GM08714 (cell line): Measurements from ENCODE around the gene RPS6KA3.
"Not testable (repeated sequence)": the region's sequence is repeated elsewhere in the genome, so short reads cannot be mapped to it uniquely, and the experiment has no call there.

ENCODE experiments used
- H3K4me3 ChIP-seq: fragments of 200-500 bp; sonication (Bioruptor generic); 2 replicates; pipeline ENCODE4 v1.5.1; 2014; ENCODE audit warnings: mild to moderate bottlenecking, low read length, inconsistent platforms
- ZNF274 ChIP-seq: IDR thresholded peaks from 2 replicates; pipeline ENCODE4 v1.6.1; 2012; ENCODE audit warnings: mild to moderate bottlenecking, low read depth, low read length

Gene RPS6KA3

GRCh38 chrX:20215565-20215964 is 51.1 kb downstream of the RPS6KA3 start:
- H3K4me3 ChIP-seq = no peak overlapping the region
- no peak for TF ChIP-seq ZNF274

GRCh38 chrX:20212486-20213089 is 54.1 kb downstream of the RPS6KA3 start:
- no peak for TF ChIP-seq ZNF274
- no peak overlapping the region for H3K4me3 ChIP-seq

- no peak overlapping the region for H3K4me3 ChIP-seq
- no peak for TF ChIP-seq ZNF274
Observed at GRCh38 chrX:20211261-20211786, 55.4 kb downstream of the RPS6KA3 start.

GRCh38 chrX:20205927-20206708 is 60.6 kb downstream of the RPS6KA3 start:
- TF ChIP-seq ZNF274 = no peak

GRCh38 chrX:20204351-20204750 is 62.4 kb downstream of the RPS6KA3 start:
- no peak for TF ChIP-seq ZNF274

More at GRCh38 chrX:20205927-20206708, 60.6 kb downstream of the RPS6KA3 start:
- no peak overlapping the region for H3K4me3 ChIP-seq

GRCh38 chrX:20197641-20198210 is 69.0 kb downstream of the RPS6KA3 start:
- TF ChIP-seq ZNF274 = no peak
- H3K4me3 ChIP-seq = no peak overlapping the region

More at GRCh38 chrX:20204351-20204750, 62.4 kb downstream of the RPS6KA3 start:
- H3K4me3 ChIP-seq = no peak overlapping the region

GRCh38 chrX:20189171-20189570 is 77.5 kb downstream of the RPS6KA3 start:
- no peak for TF ChIP-seq ZNF274
- no peak overlapping the region for H3K4me3 ChIP-seq

GRCh38 chrX:20181598-20182329 is 84.9 kb downstream of the RPS6KA3 start:
- no peak overlapping the region for H3K4me3 ChIP-seq
- no peak for TF ChIP-seq ZNF274

GRCh38 chrX:20177093-20177492 is 89.6 kb downstream of the RPS6KA3 start:
- no peak for TF ChIP-seq ZNF274
- H3K4me3 ChIP-seq = no peak overlapping the region

- H3K4me3 ChIP-seq = no peak overlapping the region
- TF ChIP-seq ZNF274 = no peak
Observed at GRCh38 chrX:20173856-20174255, 92.9 kb downstream of the RPS6KA3 start.

GRCh38 chrX:20173313-20173712 is 93.4 kb downstream of the RPS6KA3 start:
- TF ChIP-seq ZNF274 = no peak
- no peak overlapping the region for H3K4me3 ChIP-seq

GRCh38 chrX:20171887-20172286 is 94.8 kb downstream of the RPS6KA3 start:
- H3K4me3 ChIP-seq = no peak overlapping the region
- no peak for TF ChIP-seq ZNF274

- not testable (repeated sequence) for H3K4me3 ChIP-seq
Observed at GRCh38 chrX:20162516-20162915, 104.2 kb downstream of the RPS6KA3 start.

- TF ChIP-seq ZNF274 = no peak
Observed at GRCh38 chrX:20159797-20160385, 106.8 kb downstream of the RPS6KA3 start.

GRCh38 chrX:20151689-20152088 is 115.0 kb downstream of the RPS6KA3 start:
- H3K4me3 ChIP-seq = no peak overlapping the region

More at GRCh38 chrX:20159797-20160385, 106.8 kb downstream of the RPS6KA3 start:
- no peak overlapping the region for H3K4me3 ChIP-seq

More at GRCh38 chrX:20151689-20152088, 115.0 kb downstream of the RPS6KA3 start:
- TF ChIP-seq ZNF274 = no peak
